ENCODE data around the gene DDN.
A peak's percentile ranks its signal among the peaks of the same experiment; 100 is the strongest.

The DDN gene

GRCh38 chr12:48999371-49000131 is at the start of gene DDN:
TSS of gene DDN (minus strand) at chr12:48999375. CDS start at chr12:48999287, 88 bp downstream.
- DNase-seq (ENCODE audit: low spot score), result peak; percentile 76

- no peak for DNase-seq (ENCODE audit: low spot score)
Measured at GRCh38 chr12:49048953-49049352, 49.8 kb upstream of the DDN start.

GRCh38 chr12:49046129-49046895 is 47.1 kb upstream of the DDN start:
- DNase-seq (ENCODE audit: low spot score), result no peak

GRCh38 chr12:49044660-49045059 is 45.5 kb upstream of the DDN start:
- no peak for DNase-seq (ENCODE audit: low spot score)

- peak; percentile 77 for DNase-seq (ENCODE audit: low spot score)
Measured at GRCh38 chr12:49043856-49044258, 44.7 kb upstream of the DDN start.

GRCh38 chr12:49043241-49043640 is 44.1 kb upstream of the DDN start:
- no peak for DNase-seq (ENCODE audit: low spot score)

- no peak for DNase-seq (ENCODE audit: low spot score)
Measured at GRCh38 chr12:49041881-49042484, 42.8 kb upstream of the DDN start.

GRCh38 chr12:49041036-49041880 is 42.1 kb upstream of the DDN start:
- DNase-seq (ENCODE audit: low spot score), result no peak

- DNase-seq (ENCODE audit: low spot score), result no peak
Measured at GRCh38 chr12:49040364-49040855, 41.2 kb upstream of the DDN start.

GRCh38 chr12:49039421-49040363 is 40.5 kb upstream of the DDN start:
- no peak for DNase-seq (ENCODE audit: low spot score)

GRCh38 chr12:49038291-49038955 is 39.2 kb upstream of the DDN start:
- no peak for DNase-seq (ENCODE audit: low spot score)

GRCh38 chr12:49037947-49038237 is 38.7 kb upstream of the DDN start:
- no peak for DNase-seq (ENCODE audit: low spot score)

- DNase-seq (ENCODE audit: low spot score), result no peak
Measured at GRCh38 chr12:49037111-49037946, 38.2 kb upstream of the DDN start.

- no peak for DNase-seq (ENCODE audit: low spot score)
Measured at GRCh38 chr12:49036029-49036428, 36.9 kb upstream of the DDN start.

GRCh38 chr12:49034286-49034622 is 35.1 kb upstream of the DDN start:
- no peak for DNase-seq (ENCODE audit: low spot score)

- DNase-seq (ENCODE audit: low spot score), result no peak
Measured at GRCh38 chr12:49033611-49034285, 34.6 kb upstream of the DDN start.

- no peak for DNase-seq (ENCODE audit: low spot score)
Measured at GRCh38 chr12:49032679-49033447, 33.7 kb upstream of the DDN start.

GRCh38 chr12:49032276-49032675 is 33.1 kb upstream of the DDN start:
- DNase-seq (ENCODE audit: low spot score), result no peak

Measured in AG08396 (cell line).